GM21786 (cell line): ENCODE data around the gene CD300H.
A peak's percentile ranks its signal among the peaks of the same experiment; 100 is the strongest.
"Not testable (repeated sequence)": the region's sequence is repeated elsewhere in the genome, so short reads cannot be mapped to it uniquely, and the experiment has no call there.

ENCODE experiments used
- ATAC-seq: cut with Tn5 transposase; IDR thresholded peaks from one replicate; pipeline ENCODE4 v1.9.1; 2021; ENCODE audit not compliant: unreplicated experiment

Gene CD300H

DNA sequence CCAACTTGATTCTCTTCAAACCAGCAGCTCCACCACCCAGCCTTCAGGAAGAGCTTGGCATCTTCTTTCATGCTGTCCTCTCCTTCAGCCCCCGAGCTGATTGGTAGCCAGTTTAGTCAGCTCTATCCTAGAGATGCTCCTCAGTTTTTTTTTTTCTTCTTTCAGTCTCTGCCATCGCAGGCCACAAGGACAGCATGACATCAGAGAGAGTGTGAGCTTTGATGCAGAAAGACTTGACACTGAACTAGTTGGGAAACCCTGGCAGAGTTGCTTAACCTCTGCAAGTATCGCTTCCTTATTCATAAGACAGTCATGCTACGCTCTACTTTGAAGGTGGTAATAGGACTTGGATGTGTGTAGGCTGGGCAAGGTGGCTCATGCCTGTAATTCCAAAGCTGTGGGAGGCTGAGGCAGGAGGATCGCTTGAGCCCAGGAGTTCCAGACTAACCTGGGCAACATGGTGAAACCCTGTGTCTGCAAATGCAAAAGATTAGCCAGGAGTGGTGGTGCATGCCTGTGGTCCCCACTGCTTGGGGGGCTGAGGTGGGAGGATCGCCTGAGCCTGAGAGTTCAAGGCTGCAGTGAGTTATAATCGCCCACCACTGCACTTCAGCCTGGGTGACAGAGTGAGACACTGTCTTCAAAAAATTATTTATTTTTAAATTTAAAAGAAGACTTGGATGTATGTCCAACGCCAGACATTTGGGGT is 38.7 kb downstream of the CD300H start:
- peak; percentile 93 for ATAC-seq

- ATAC-seq, result no peak
These were observed 39.6 kb downstream of the CD300H start for GRCh38 chr17:74527756-74528155.

GRCh38 chr17:74527081-74527480 is 40.2 kb downstream of the CD300H start:
- no peak for ATAC-seq

GRCh38 chr17:74526681-74527080 is 40.6 kb downstream of the CD300H start:
- ATAC-seq, result no peak

- ATAC-seq, result no peak
These were observed 41.5 kb downstream of the CD300H start for GRCh38 chr17:74525781-74526288.

DNA sequence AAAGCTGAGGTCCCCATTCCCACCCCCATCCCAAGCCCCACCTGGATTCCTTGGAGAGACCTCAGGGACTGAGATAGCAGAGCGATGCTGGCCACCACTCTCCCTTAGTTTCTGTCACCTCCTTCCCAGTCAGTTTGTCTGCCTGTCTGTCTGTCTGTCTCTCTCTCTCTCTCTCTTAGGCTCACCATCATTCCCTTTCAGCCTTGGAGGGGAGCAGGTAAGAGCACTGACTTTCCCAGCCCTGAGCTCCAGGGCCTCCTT is 41.9 kb downstream of the CD300H start:
- ATAC-seq, result no peak

DNA sequence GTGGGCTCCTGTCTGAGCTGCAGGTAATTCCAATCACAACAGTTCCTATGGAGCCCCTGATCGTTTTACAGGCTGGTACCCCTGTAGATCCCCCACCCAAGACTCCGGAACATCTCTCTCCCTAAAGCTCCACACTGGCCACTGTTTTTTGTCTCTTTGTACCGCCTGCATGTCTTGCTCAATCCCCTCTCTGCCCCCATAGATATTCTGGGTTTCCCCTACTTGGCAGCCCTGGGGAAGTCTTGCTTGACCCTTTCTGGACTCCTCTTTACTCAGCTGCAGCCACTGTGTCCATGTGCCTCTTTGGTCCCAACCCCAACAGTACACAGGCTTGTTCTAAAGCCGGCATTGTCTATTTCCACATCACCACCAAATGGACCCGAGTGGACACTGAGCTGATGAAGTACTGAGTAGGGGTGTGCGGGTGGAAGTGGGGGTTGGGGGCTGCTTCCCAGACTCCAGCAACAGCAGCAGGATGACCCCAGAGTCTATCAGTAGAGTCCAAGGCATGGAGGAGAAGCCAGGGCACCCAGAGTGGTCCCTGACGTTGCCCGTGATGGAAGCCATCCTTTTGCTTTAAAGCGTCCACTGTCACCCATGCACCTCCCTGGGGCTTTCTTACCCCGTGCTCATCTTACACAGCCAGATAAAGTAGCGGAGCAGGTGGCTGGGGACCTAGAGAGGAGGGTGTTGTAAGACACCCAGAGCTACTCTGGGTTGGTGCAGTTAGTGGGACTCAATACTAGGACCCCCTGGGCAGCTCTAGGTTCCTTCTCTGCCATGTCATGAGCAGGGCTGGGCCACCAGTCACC is 42.5 kb downstream of the CD300H start:
- ATAC-seq, result no peak

GRCh38 chr17:74523308-74523707 is 44.0 kb downstream of the CD300H start:
- ATAC-seq, result no peak

GRCh38 chr17:74522381-74523105 is 44.8 kb downstream of the CD300H start:
- ATAC-seq, result no peak

DNA sequence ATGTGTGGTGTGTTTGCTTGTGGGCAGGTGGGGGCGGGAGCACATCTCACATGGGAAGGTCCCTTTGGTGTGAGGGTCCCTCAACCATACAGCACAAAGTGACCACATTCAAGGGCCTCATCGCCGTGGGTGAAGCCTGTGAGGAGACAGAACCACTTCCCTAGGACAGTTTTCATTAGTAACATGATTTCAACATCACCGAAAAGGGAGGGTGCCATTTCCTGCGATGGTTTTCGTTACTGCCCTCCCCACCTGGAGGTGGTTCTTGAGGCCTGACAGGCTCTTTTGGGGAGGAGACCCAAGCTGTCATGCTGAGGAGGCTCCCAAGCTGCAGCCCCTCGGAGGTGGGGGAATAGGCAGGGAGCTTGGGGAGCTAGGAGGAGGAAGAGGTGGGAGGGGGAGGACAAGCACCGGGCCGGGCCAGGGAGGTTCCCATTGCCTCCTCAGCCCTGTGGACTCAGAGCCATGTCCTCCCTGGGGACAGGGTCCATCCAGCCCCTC is 45.6 kb downstream of the CD300H start:
- no peak for ATAC-seq

- ATAC-seq, result no peak
These were observed 46.4 kb downstream of the CD300H start for GRCh38 chr17:74520790-74521480.

DNA sequence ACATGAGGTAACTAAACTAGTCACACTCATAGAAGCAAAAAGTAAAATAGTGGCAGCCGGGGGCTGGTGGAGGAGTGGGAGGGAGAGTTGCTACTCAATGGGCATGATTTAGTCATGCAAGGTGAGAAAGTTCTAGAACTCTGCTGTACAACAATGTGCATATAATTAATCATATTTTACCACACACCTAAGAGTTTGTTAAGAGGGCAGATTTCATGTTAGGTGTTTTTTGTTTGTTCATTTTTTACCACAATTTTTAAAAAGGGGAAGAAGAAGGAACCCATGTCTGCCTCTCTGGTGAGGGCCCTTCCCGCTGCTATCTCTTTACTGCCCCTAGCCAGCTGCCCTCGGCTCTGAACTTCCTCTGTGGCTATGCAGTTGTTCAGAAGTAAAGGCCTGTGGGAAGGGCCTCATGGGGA is 47.3 kb downstream of the CD300H start:
- ATAC-seq, result no peak

GRCh38 chr17:74518413-74518981 is 48.8 kb downstream of the CD300H start:
- not testable (repeated sequence) for ATAC-seq

DNA sequence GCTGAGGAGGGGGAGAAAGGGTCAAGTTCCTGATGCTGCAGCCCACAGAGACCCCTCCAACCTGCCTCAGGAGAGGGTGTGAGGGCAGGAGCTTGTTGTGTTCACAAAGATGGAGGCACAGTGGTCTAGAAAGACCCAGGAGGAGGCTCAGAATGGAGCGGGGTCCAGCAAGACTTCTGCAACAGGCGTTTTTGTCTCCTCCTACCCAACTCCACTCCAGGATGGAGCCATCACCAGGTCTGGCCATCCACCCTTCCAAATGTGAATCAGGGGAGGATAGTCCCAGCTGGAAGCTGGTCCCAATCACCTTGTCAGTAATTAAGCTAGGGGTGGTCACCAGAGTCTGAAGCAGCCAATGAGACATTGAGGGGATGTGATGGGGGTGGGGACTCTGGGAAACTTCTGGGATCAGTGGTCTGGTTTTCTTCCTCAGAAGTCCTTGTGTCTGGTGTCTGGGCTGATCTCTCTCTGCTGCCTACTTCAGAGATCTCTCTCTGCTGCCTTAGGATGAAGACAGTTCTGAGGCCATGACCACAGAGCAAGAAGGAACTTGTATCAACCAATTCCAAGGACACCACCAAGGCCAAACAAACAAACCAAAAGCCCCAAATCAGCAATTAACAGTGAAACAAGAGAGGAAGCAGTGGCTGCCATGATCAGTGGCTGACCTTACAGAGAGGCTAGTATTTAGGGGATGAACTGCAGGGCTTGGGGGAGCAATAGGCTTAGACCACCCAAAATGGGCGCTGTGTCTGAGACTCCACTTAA is 50.6 kb downstream of the CD300H start:
- no peak for ATAC-seq

DNA sequence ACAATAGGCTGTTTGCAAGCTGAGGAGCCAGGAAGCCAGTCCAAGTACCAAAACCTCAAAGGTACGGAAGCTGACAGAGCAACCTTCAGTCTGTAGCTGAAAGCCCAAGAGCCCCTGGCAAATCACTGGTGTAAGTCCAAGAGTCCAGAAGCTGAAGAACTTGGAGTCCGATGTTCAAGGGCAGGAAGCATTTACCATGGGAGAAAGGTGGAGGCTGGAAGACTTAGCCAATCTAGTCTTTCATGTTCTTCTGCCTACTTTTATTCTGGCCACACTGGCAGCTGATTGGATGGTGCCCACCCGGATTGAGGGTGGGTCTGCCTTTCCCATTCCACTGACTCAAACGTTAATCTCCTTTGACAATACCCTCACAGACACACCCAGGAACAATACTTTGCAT is 51.4 kb downstream of the CD300H start:
- ATAC-seq, result no peak

DNA sequence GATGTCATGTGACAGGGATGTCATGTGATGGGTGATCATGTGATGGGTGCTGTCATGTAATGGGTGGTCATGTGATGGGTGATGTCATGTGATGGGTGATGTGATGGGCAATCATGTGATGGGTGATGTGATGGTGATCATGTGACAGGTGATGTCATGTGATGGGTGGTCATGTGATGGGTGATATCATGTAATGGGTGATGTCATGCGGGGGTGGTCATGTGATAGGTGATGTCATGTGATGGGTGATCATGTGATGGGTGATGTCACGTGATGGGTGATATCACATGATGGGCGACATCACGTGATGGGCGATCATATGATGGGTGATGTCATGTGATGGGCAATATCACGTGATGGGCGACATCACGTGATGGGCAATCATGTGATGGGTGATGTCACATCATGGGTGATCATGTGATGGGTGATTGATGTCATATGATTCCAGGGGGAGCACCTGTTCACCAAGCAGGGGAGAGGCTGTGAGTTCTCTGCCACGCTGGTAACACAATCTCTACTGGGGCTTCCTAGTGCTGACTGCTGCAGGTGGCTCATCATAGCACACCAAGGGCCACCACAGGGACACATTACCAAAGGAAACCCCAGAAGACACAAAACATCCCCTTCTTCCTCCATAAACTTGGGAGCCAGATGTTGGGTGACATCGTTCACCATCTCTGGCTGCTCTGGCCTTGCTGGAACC is 52.5 kb downstream of the CD300H start:
- no peak for ATAC-seq

GRCh38 chr17:74513987-74514631 is 53.2 kb downstream of the CD300H start:
- ATAC-seq, result no peak

- ATAC-seq, result peak; percentile 76
These were observed 54.7 kb downstream of the CD300H start for GRCh38 chr17:74512624-74513091.

DNA sequence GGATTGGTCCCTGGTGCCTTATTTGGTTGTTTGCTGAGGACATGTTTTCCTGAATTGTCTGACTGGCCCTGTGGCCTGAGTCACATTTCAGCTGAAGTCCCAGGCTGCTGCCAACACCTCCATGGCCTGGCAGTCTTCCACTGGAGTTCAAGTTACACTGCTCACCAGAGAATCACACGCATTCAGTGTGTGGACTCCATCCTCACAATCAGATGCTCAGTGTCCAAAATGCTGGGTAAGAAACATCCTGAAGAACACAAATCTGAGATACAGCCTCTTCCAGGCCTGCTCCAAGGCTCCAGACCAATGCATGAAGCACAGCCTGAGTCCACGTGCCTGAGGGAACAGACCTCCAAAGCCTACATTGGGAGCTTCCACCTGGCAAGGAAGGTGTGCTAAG is 55.3 kb downstream of the CD300H start:
- ATAC-seq, result no peak
